ENCODE data around the gene TAP2. TPM values are rescaled to one million over a fixed set of nuclear protein-coding genes. Genes with fewer than 3 reads are reported as not detected.
A peak's percentile ranks its signal among the peaks of the same experiment; 100 is the strongest.

The TAP2 gene
- total RNA-seq, 1 experiment from 2014 or later = 59.9 TPM

GRCh38 chr6:32852844-32853540, 14.5 kb upstream of the TAP2 start (continued):
- TF ChIP-seq YY1 (IDR thresholded peaks at IDR 0.05; ENCODE audit: extremely low read depth, insufficient replicate concordance, low read depth, low read length) = no peak

- no peaks in the 10 kb centered on the region for H3K9me2 ChIP-seq (ENCODE audit: insufficient read depth)
- peak overlapping the region; percentile 99 for H3K4me2 ChIP-seq (ENCODE audit: low read length)
- CTCF ChIA-PET = interaction anchor here (1.5 to 5.9 kb wide), 6 partner anchors 7 to 120 kb away, joined by 4 to 80 read pairs (median 8); partner anchors contain the start of gene TAP2
- no peak for ATAC-seq
- intact Hi-C loops (cut with micrococcal nuclease) = no loop called here
- peak overlapping the region; percentile 93 for H3K9ac ChIP-seq (ENCODE audit: low read length)
- H3K9me3 ChIP-seq (ENCODE audit: control insufficient read depth in 1 of 2, insufficient read depth in 1 of 2, low read depth in 1 of 2, low read length in 2 of 2) = no peaks in the 10 kb centered on the region
- no peaks in the 10 kb centered on the region for H3K27me3 ChIP-seq (ENCODE audit: insufficient read depth, low read length)
- RAD21 ChIA-PET (ENCODE audit: low non-redundant PET in 1 of 2, low total read pairs in 2 of 2, uncharacterized antibody in 2 of 2, unreplicated experiment in 2 of 2) = no interaction called here
- no peaks in the 10 kb centered on the region; a peak in 1 of 4 replicates for H3K36me3 ChIP-seq (ENCODE audit: control insufficient read depth in 1 of 2, insufficient read depth in 2 of 2, low read length in 2 of 2)
- TF ChIP-seq CBX3 (IDR thresholded peaks at IDR 0.05; ENCODE audit: low read depth) (no peak), EZH2 (IDR thresholded peaks at IDR 0.05) (no peak), TCF7L2 (IDR thresholded peaks at IDR 0.05; ENCODE audit: borderline replicate concordance, extremely low read depth, insufficient read depth, insufficient read length) (no peak), RAD21 (IDR thresholded peaks at IDR 0.05; ENCODE audit: low read depth) (no peak), ZNF274 (IDR thresholded peaks at IDR 0.05; ENCODE audit: low read depth, low read length) (no peak), JUND (IDR thresholded peaks at IDR 0.05) (no peak), ZFX (IDR thresholded peaks at IDR 0.05) (no peak), SP1 (IDR thresholded peaks at IDR 0.05; ENCODE audit: low read depth) (no peak), POLR2AphosphoS5 (IDR thresholded peaks at IDR 0.05; ENCODE audit: low read depth, low read length) (no peak), FOSL1 (IDR thresholded peaks at IDR 0.05; ENCODE audit: low read depth) (no peak)
- TF ChIP-seq, protein P1, sequence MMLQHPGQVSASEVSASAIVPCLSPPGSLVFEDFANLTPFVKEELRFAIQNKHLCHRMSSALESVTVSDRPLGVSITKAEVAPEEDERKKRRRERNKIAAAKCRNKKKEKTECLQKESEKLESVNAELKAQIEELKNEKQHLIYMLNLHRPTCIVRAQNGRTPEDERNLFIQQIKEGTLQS (IDR thresholded peaks at IDR 0.05) = no peak
- TF ChIP-seq, protein P2, sequence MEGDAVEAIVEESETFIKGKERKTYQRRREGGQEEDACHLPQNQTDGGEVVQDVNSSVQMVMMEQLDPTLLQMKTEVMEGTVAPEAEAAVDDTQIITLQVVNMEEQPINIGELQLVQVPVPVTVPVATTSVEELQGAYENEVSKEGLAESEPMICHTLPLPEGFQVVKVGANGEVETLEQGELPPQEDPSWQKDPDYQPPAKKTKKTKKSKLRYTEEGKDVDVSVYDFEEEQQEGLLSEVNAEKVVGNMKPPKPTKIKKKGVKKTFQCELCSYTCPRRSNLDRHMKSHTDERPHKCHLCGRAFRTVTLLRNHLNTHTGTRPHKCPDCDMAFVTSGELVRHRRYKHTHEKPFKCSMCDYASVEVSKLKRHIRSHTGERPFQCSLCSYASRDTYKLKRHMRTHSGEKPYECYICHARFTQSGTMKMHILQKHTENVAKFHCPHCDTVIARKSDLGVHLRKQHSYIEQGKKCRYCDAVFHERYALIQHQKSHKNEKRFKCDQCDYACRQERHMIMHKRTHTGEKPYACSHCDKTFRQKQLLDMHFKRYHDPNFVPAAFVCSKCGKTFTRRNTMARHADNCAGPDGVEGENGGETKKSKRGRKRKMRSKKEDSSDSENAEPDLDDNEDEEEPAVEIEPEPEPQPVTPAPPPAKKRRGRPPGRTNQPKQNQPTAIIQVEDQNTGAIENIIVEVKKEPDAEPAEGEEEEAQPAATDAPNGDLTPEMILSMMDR (IDR thresholded peaks at IDR 0.05 in 2 of 3, conservative IDR thresholded peaks at IDR 0.05 in 1 of 3; ENCODE audit: borderline replicate concordance in 1 of 3, insufficient read depth in 1 of 3, low read depth in 2 of 3, low read length in 2 of 3) = no peak
- H2AFZ ChIP-seq (ENCODE audit: low read depth, low read length, poor library complexity, severe bottlenecking) = no peak overlapping the region
- H3K27ac ChIP-seq (ENCODE audit: low read depth, low read length) = peak overlapping the region; percentile 84
- H3K4me3 ChIP-seq (replicated peaks in 1 of 2; ENCODE audit: low read depth in 1 of 2, low read length in 2 of 2) = peak overlapping the region; percentile 88 to 95
- H3K79me2 ChIP-seq (ENCODE audit: insufficient read depth, low read length) = no peaks in the 10 kb centered on the region
- H4K20me1 ChIP-seq (ENCODE audit: insufficient read depth) = no peaks in the 10 kb centered on the region
- DNase-seq (ENCODE audit: low read depth, low spot score) = no peak
- H3K4me1 ChIP-seq (ENCODE audit: control insufficient read depth in 1 of 2, insufficient read depth in 2 of 2, low read length in 2 of 2) = peaks cover 8 to 17% of the 10 kb centered on the region in 2 experiments; a peak in 3 of 4 replicates
- BruUV-seq (replicated peaks) = TSS peak; percentile 64
- POLR2A ChIA-PET = interaction anchor here (3.5 kb wide), 1 partner anchor 120 kb away, joined by 25 read pairs; no protein-coding TSS in a partner anchor
Observed at GRCh38 chr6:32852018-32852843, 13.7 kb upstream of the TAP2 start.

All from HCT116 (cell line).